HFF-Myc (cell line): ENCODE data around the gene REPS1.

Experiments
- DNase-seq: peaks from one replicate; pipeline ENCODE4 v3.0.0-alpha.2; 2011; ENCODE audit warnings: low read depth; ENCODE audit errors: extremely low read depth
- H3K4me3 ChIP-seq: replicated peaks from 2 replicates; pipeline ENCODE4 v1.5.1; 2011; ENCODE audit warnings: low read depth, mild to moderate bottlenecking, control low read depth, low read length
- TF ChIP-seq, protein P1 (sequence below): IDR thresholded peaks from 2 replicates; pipeline ENCODE4 v1.5.1; 2012; ENCODE audit warnings: mild to moderate bottlenecking, low read depth, low read length, control low read depth; ENCODE audit errors: missing control alignments

REPS1 gene

DNA sequence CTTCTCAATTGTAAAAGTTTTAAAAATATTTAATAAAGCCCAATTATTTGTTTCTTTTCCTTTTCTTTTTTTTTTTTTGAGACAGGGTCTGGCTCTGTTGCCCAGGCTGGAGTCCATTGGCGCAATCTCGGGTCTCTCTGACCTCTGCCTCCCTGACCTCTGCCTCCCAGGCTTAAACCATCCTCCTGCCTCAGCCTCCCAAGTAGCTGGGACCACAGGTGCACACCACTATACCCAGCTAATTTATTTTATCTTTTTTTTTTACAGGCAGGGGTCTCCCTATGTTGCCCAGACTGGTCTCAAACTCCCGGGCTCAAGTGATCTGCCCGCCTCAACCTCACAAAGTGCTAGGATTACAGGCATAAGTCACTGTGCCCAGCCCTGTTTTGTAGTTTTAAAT, 9.8 kb downstream of the REPS1 start:
- no peak overlapping the region for H3K4me3 ChIP-seq
- TF ChIP-seq, protein P1, sequence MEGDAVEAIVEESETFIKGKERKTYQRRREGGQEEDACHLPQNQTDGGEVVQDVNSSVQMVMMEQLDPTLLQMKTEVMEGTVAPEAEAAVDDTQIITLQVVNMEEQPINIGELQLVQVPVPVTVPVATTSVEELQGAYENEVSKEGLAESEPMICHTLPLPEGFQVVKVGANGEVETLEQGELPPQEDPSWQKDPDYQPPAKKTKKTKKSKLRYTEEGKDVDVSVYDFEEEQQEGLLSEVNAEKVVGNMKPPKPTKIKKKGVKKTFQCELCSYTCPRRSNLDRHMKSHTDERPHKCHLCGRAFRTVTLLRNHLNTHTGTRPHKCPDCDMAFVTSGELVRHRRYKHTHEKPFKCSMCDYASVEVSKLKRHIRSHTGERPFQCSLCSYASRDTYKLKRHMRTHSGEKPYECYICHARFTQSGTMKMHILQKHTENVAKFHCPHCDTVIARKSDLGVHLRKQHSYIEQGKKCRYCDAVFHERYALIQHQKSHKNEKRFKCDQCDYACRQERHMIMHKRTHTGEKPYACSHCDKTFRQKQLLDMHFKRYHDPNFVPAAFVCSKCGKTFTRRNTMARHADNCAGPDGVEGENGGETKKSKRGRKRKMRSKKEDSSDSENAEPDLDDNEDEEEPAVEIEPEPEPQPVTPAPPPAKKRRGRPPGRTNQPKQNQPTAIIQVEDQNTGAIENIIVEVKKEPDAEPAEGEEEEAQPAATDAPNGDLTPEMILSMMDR = no peak
- no peak for DNase-seq

- no peak for DNase-seq
- H3K4me3 ChIP-seq = no peak overlapping the region
- TF ChIP-seq, protein P1 = no peak
Observed at GRCh38 chr6:138977646-138978167, 10.3 kb downstream of the REPS1 start.

DNA sequence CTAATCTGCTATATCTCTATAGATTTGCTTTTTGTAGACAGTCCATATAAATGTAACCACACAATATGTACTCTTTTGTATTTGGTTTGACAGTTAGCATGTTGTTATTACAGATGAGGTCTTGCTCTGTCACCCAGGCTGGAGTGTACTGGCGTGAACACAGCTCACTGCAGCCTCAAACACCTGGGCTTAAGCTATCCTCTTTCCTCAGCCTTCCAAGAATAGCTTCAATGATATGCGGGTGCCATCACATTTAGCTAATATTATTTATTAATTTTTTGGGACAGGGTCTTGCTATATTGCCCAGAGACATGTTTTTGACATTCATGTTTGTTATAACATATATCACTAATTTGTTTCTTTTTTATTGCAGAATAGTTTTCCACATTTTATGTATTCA, 10.8 kb downstream of the REPS1 start:
- no peak for DNase-seq
- H3K4me3 ChIP-seq = no peak overlapping the region
- TF ChIP-seq, protein P1 = no peak

GRCh38 chr6:138975815-138976214, 12.2 kb downstream of the REPS1 start:
- no peak for DNase-seq
- no peak overlapping the region for H3K4me3 ChIP-seq
- TF ChIP-seq, protein P1 = no peak

DNA sequence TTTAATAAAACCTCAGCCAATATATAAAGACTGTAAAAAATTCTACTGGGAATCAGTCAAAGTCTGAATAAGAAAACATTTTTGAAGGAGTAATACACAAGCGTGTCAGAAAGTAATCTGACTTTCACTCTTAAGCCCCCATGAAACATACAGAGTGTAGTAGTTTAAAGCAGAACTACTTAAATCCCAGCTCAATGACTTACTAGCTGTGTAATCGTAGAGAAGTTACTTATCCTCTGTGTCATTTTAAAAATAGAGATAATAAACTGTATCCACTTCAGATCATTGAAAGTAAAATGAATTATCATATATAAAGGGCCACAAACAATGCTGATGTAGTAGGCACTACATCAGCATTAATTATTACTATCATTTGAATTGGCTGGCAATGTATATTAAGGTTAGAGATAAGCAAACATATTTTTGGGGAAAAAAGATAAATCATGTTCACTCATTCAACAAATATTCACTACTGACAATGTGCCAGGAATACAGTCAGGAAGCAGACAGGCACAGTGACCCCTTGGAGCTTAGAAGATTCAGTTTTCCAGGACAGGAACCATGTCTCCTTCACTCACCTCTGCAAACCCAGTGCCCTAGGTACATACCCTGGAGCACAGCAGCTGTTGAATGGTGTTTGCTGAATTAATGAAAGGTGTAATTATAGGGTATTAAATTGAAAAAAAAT, 14.4 kb downstream of the REPS1 start:
- TF ChIP-seq, protein P1 = no peak
- no peak overlapping the region for H3K4me3 ChIP-seq
- no peak for DNase-seq

- TF ChIP-seq, protein P1 = no peak
- DNase-seq = no peak
- H3K4me3 ChIP-seq = no peak overlapping the region
Observed at GRCh38 chr6:138972226-138972665, 15.8 kb downstream of the REPS1 start.

DNA sequence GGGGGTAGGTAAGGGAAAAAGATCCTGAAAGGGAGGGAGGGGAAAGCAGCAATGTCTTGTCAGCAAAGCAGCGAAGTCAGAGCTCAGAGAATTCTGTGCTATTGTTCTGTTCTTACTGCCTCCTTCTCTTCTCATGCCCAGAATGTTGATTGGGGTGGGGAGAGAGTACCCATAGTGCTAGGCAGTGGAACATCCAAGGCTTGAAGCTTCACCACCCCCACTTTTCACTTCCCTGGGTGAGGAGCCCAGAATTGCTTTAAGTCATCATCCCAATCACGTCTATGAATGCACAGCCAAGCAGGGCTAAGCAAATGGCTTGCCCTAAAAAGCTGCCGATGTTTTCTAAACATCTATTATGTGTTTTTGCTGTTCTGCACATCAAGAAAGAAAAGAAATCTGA, 16.5 kb downstream of the REPS1 start:
- H3K4me3 ChIP-seq = no peak overlapping the region
- no peak for DNase-seq
- TF ChIP-seq, protein P1 = no peak
